HuH-7 (cell line): ENCODE results near the gene ITGAL.

Source experiments
- DNase-seq: peaks from one replicate; pipeline ENCODE4 v3.0.0; 2011; ENCODE audit warnings: low spot score

ITGAL gene

GRCh38 chr16:30567160-30567990 lies 94.8 kb downstream of the ITGAL start:
- DNase-seq, result no peak

DNA sequence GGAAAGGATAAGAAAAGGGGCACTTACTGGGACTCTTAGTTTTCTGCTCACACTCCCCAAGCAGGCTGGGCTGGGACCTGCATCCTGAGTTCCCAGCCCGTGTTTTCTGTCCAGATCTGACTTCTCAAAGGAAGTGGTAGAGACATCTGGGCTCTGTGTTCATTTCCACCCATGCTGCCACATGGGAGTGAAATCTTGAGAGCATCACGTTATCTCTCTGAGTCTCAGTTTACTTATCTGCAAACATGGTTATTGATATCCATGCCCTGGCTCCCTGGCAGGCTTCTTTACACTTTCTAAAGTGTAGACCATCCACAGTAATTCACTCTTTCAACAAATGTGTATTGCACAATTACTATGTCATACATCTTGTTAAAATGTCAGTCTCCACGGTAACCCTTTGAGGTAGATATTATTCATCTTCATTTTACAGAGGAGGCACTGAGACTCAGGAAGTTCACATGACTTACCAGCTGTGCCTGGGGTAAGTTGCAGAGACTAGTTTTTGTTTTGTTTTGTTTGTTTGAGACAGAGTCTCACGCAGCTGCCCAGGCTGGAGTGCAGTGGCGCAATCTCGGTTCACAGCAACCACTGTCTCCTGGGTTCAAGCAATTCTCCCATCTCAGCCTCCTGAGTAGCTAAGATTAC lies 95.6 kb downstream of the ITGAL start:
- peak; percentile 64 for DNase-seq

DNA sequence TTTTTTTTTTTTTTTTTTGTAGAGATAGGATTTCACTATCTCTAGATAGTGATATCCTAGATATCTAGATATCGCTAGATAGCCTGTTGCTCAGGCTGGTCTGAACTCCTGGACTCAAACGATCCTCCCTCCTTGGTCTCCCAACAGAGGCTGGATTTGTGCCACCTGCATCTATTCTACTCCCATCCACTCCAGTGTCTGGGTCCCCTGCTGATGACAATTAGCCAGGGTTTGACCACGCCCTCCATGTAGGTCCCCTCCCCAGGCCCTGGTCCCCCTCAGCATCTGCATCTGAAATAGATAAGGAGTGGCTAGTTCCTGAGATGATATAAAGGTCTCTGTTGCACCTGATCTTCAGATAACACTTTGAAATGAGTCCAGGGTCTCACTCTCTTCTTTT lies 96.7 kb downstream of the ITGAL start:
- no peak for DNase-seq

DNA sequence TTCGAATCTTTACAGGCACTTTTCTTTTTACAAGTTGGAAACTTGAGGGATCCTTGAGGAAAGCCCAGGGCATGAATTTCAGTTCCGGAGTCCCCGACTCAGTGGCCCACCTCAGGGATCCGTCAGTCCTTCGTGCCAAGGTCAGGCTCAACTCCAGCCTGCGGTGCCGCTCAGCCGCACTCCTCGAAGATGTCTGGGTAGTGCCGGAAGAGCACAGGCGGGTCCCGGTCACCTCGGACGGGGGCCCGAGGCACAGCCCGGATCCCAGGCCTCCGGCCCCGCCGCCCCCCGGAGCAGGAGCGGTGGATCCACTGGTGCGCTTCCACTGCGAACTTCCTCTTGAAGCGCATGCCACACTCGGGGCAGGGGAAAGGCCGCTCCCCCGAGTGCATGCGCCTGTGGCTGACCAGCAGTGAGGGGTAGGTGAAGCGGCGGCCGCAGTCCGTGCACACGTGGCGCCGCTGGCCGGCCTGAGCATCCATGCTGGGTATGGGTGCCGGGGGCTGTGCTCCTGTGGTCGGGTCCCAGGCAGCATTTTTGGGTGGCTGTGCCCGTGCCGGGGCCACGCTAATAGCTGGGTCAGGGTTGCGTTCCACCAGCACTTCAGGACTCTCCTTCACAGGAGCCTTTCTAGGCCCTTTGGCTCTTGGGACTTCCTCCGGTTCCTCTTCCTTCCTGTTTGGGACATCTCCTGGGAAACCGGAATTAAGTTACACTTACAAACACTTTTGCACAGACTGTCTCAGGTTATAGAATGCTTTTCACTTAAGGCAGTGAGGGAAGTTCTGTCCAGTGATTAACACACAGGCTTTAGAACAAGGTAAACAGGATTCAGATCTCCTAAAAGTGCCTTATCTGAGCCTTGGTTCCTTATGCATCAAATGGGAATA lies 97.4 kb downstream of the ITGAL start:
- DNase-seq, result no peak

- DNase-seq, result no peak
Measured at GRCh38 chr16:30570636-30571444, 98.3 kb downstream of the ITGAL start.

- DNase-seq, result peak; percentile 98
Measured at GRCh38 chr16:30571445-30572322, 99.1 kb downstream of the ITGAL start, which contains the start of gene ZNF688. Gene ZNF688, minus strand, starts transcription at chr16:30571714. Its CDS starts 85 bp downstream, at chr16:30571629.
